Breast epithelium (tissue), 3 donors: Measurements from ENCODE around the gene ZFP36L1. TPM values are rescaled to one million over a fixed set of nuclear protein-coding genes. Genes with fewer than 3 reads are reported as not detected.

ENCODE experiments used
- total RNA-seq, 3 donors: library from RNA; depleted of rRNA; stranded (reverse); fragments of >200 nt; gene quantifications; one replicate each; pipeline ENCODE4 v1.1.0, GENCODE V29; 2016

Gene ZFP36L1
- total RNA-seq, 3 donors from 2014 or later, result 198 to 737 (median 492) TPM

Other genes starting within 250 kb of the ZFP36L1 start
- gene ACTN1, start 186.2 kb upstream of the ZFP36L1 start, total RNA-seq, result 100 to 1,000 TPM in 2 of 3 donors, 10 to 100 TPM in 1; 75.0 to 295 (median 290) TPM